ENCODE data around the gene ANKHD1. TPM values are rescaled to one million over a fixed set of nuclear protein-coding genes. Genes with fewer than 3 reads are reported as not detected.

ANKHD1 gene
- total RNA-seq, 2 experiments from 2014 or later: 99.3 to 103 TPM

- peaks cover 42% of the 10 kb centered on the region for H3K4me1 Mint-ChIP-seq (ENCODE audit: low read depth)
- DNase-seq: no peak
These were observed 156.3 kb downstream of the ANKHD1 start for GRCh38 chr5:140557965-140558364.

GRCh38 chr5:140558542-140558941, 156.9 kb downstream of the ANKHD1 start:
- ATAC-seq: no peak
- Mint-ChIP-seq H3K9me3 (no peaks in the 10 kb centered on the region), H3K4me3 (no peak overlapping the region), H3K4me1 (ENCODE audit: low read depth) (peaks cover 39% of the 10 kb centered on the region), H3K27me3 (no peaks in the 10 kb centered on the region), H3K36me3 (ENCODE audit: low read depth) (peaks cover 30% of the 10 kb centered on the region), H3K27ac (no peak overlapping the region)
- DNase-seq: no peak
- CTCF ChIA-PET: interaction anchor here (1.4 to 2.4 kb wide), 2 partner anchors 11 to 76 kb away, joined by 6 to 15 read pairs; partner anchors contain the start of gene EIF4EBP3
- intact Hi-C loops (cut with micrococcal nuclease): loop anchor here (5.0 kb wide), 1 partner anchor 74 kb away; the partner anchor contains the start of gene CD14
- POLR2A ChIA-PET: interaction anchor here (1.2 to 2.4 kb wide), 4 partner anchors 10 to 107 kb away, joined by 3 to 16 read pairs (median 4); partner anchors contain the start of genes EIF4EBP3, IK, NDUFA2 and WDR55
- TF ChIP-seq CTCF (IDR thresholded peaks at IDR 0.05): no peak

More at GRCh38 chr5:140557965-140558364, 156.3 kb downstream of the ANKHD1 start:
- TF ChIP-seq CTCF (IDR thresholded peaks at IDR 0.05): no peak
- Mint-ChIP-seq H3K27me3 (no peaks in the 10 kb centered on the region), H3K9me3 (no peaks in the 10 kb centered on the region), H3K36me3 (ENCODE audit: low read depth) (peaks cover 35% of the 10 kb centered on the region), H3K27ac (peak overlapping the region; percentile 89), H3K4me3 (peak overlapping the region; percentile 81)
- no peak for ATAC-seq
- intact Hi-C loops (cut with micrococcal nuclease): loop anchor here (5.0 kb wide), 1 partner anchor 74 kb away; the partner anchor contains the start of gene CD14
- ChIA-PET POLR2A (interaction anchor here (0.6 to 1.4 kb wide), 8 partner anchors 10 to 157 kb away, joined by 3 to 22 read pairs (median 3); partner anchors contain the start of genes ANKHD1, EIF4EBP3, IK and NDUFA2), CTCF (interaction anchor here (1.1 to 2.4 kb wide), 3 partner anchors 10 to 206 kb away, joined by 3 to 15 read pairs (median 6); partner anchors contain the start of gene EIF4EBP3)

GRCh38 chr5:140560227-140560626, 158.6 kb downstream of the ANKHD1 start:
- DNase-seq: no peak
- ATAC-seq: no peak
- ChIA-PET POLR2A (interaction anchor here (1.0 to 2.4 kb wide), 2 partner anchors 12 to 80 kb away, joined by 3 to 16 read pairs; partner anchors contain the start of gene EIF4EBP3), CTCF (interaction anchor here (2.6 kb wide), 1 partner anchor 8 kb away, joined by 8 read pairs; no protein-coding TSS in a partner anchor)
- no peaks in the 10 kb centered on the region for H3K27me3 Mint-ChIP-seq
- TF ChIP-seq CTCF (IDR thresholded peaks at IDR 0.05): no peak
- H3K27ac Mint-ChIP-seq: no peak overlapping the region
- H3K4me3 Mint-ChIP-seq: no peak overlapping the region
- no peaks in the 10 kb centered on the region for H3K9me3 Mint-ChIP-seq
- H3K36me3 Mint-ChIP-seq (ENCODE audit: low read depth): peaks cover 19% of the 10 kb centered on the region
- intact Hi-C loops (cut with micrococcal nuclease): loop anchor here (10.0 kb wide), 1 partner anchor 145 kb away; the partner anchor contains the start of gene ZMAT2
- H3K4me1 Mint-ChIP-seq (ENCODE audit: low read depth): peaks cover 29% of the 10 kb centered on the region

GRCh38 chr5:140561753-140562523, 160.3 kb downstream of the ANKHD1 start:
- TF ChIP-seq CTCF (IDR thresholded peaks at IDR 0.05): no peak
- ChIA-PET POLR2A (interaction anchor here (0.8 to 5.9 kb wide), 4 partner anchors 14 to 91 kb away, joined by 3 to 38 read pairs (median 9); partner anchors contain the start of genes EIF4EBP3, IK and NDUFA2), CTCF (interaction anchor here (0.8 to 2.6 kb wide), 3 partner anchors 10 to 210 kb away, joined by 3 to 8 read pairs (median 3); partner anchors contain the start of gene EIF4EBP3)
- Mint-ChIP-seq H3K27ac (no peak overlapping the region), H3K36me3 (ENCODE audit: low read depth) (peaks cover 15% of the 10 kb centered on the region), H3K27me3 (no peaks in the 10 kb centered on the region), H3K4me1 (ENCODE audit: low read depth) (peaks cover 34% of the 10 kb centered on the region), H3K4me3 (no peak overlapping the region), H3K9me3 (no peaks in the 10 kb centered on the region)
- no peak for DNase-seq
- intact Hi-C loops (cut with micrococcal nuclease): loop anchor here (10.0 kb wide), 1 partner anchor 143 kb away; the partner anchor contains the start of gene ZMAT2
- no peak for ATAC-seq
